K562 (cell line): ENCODE measurements around the gene ZNF750.

Experiments used
- BRCA1 ChIP-seq, 2 experiments: fragments of 450-650 bp in 1 of 2; sonication (generic) in 1 of 2; formaldehyde crosslinking in 1 of 2; IDR thresholded peaks; 2 replicates each; pipeline versions ENCODE4 v1.5.0 to v1.6.1; 2017 to 2020; ENCODE audit warnings: mild to moderate bottlenecking in 1 of 2, missing genetic modification reagents in 1 of 2
- EGR1 ChIP-seq: fragments of 450-650 bp; conservative IDR thresholded peaks from 2 replicates; pipeline ENCODE4 v1.6.1; 2017; ENCODE audit warnings: mild to moderate bottlenecking
- FOXP1 ChIP-seq: sonication (generic); formaldehyde crosslinking; IDR thresholded peaks from 2 replicates; pipeline ENCODE4 v1.8.0; 2022; ENCODE audit warnings: mild to moderate bottlenecking, missing genetic modification reagents
- GATAD2A ChIP-seq: fragments of 450-650 bp; IDR thresholded peaks from 2 replicates; pipeline ENCODE4 v1.6.1; 2017
- JUND ChIP-seq, 2 experiments: IDR thresholded peaks; 2 replicates in 1 of 2; 3 replicates in 1 of 2; pipeline ENCODE4 v1.6.1; 2011; ENCODE audit warnings: borderline replicate concordance in 2 of 2, low read depth in 2 of 2, low read length in 2 of 2, improper control_type of control experiment in 1 of 2, missing biosample characterization in 1 of 2, missing genetic modification characterization in 1 of 2, missing genetic modification reagents in 1 of 2
- NFIC ChIP-seq: fragments of 450-650 bp; IDR thresholded peaks from 2 replicates; pipeline ENCODE4 v1.6.1; 2017; ENCODE audit warnings: mild to moderate bottlenecking, inconsistent platforms
- NFRKB ChIP-seq: fragments of 450-650 bp; IDR thresholded peaks from 2 replicates; pipeline ENCODE4 v1.6.1; 2016; ENCODE audit warnings: low read depth
- PPARD ChIP-seq: fragments of 250-450 bp; sonication (Bioruptor Pico); IDR thresholded peaks from 2 replicates; pipeline ENCODE4 v1.8.0; 2022; ENCODE audit warnings: inconsistent platforms, mild to moderate bottlenecking, moderate library complexity
- RFX5 ChIP-seq: IDR thresholded peaks from 2 replicates; pipeline ENCODE4 v1.6.1; 2011; ENCODE audit warnings: low read depth, mild to moderate bottlenecking, improper control_type of control experiment, low read length
- ZNF561 ChIP-seq: fragments of 450-650 bp; formaldehyde crosslinking; conservative IDR thresholded peaks from 2 replicates; pipeline ENCODE4 v1.4.0; 2020; ENCODE audit warnings: mild to moderate bottlenecking, moderate library complexity
- TF ChIP-seq, protein P1 (sequence below), 3 experiments: IDR thresholded peaks in 2 of 3; conservative IDR thresholded peaks in 1 of 3; 2 replicates each; pipeline ENCODE4 v1.5.1; 2011 to 2012; ENCODE audit warnings: low read length in 3 of 3, mild to moderate bottlenecking in 3 of 3, control low read depth in 2 of 3, improper control_type of control experiment in 1 of 3, inconsistent platforms in 1 of 3, low read depth in 1 of 3, mixed read lengths in 1 of 3, moderate library complexity in 1 of 3; ENCODE audit not compliant: insufficient read depth in 2 of 3
- TF ChIP-seq, protein P2 (sequence below): IDR thresholded peaks from 3 replicates; pipeline ENCODE4 v1.6.1; 2011; ENCODE audit warnings: borderline replicate concordance, mild to moderate bottlenecking, moderate library complexity; ENCODE audit not compliant: insufficient read length; ENCODE audit errors: extremely low read depth

DNA sequence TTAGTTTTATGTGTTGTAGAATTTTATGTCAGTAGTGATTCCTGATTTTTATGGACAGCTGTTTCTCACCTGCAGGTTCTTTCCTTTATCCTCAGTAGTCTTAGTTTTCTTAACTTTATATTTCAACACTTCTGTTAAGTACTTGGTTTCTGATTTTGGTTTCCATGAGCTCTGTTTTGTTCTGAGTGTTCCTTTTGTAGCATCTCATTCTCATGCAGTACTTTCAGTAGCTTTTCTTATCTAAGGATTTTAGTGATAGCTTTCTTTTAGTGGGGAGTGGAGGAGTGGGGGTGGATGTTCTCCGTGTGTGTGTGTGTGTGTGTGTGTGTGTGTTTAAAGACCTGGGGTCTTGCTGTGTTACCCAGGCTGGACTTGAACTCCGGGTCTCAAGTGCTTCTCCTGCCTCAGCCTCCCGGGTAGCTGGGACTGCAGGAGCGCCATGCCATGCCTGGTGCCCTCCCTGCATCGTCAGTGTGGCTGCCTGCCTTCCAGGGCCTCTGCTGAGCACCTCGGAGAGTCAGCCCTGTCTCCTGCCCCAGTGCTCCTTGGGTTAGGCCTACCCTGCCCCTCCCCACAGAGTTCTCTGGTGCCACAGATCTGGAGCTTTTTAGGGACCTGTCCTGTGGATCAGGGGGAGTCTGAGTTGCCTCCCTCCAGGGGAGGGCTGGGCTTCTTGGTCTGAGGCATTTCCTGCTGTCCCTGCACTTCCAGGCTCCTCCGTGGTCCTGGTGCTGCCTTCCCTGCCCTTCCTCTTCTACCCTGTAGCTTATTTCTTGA, 4.3 kb upstream of the ZNF750 start:
- no peak for TF ChIP-seq NFIC
- no peak for TF ChIP-seq PPARD (CRISPR knock-in tag)
- TF ChIP-seq RFX5 = no peak
- TF ChIP-seq ZNF561 = no peak
- TF ChIP-seq, protein P1, sequence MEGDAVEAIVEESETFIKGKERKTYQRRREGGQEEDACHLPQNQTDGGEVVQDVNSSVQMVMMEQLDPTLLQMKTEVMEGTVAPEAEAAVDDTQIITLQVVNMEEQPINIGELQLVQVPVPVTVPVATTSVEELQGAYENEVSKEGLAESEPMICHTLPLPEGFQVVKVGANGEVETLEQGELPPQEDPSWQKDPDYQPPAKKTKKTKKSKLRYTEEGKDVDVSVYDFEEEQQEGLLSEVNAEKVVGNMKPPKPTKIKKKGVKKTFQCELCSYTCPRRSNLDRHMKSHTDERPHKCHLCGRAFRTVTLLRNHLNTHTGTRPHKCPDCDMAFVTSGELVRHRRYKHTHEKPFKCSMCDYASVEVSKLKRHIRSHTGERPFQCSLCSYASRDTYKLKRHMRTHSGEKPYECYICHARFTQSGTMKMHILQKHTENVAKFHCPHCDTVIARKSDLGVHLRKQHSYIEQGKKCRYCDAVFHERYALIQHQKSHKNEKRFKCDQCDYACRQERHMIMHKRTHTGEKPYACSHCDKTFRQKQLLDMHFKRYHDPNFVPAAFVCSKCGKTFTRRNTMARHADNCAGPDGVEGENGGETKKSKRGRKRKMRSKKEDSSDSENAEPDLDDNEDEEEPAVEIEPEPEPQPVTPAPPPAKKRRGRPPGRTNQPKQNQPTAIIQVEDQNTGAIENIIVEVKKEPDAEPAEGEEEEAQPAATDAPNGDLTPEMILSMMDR (IDR thresholded peaks at IDR 0.05 in 2 of 3, conservative IDR thresholded peaks at IDR 0.05 in 1 of 3; ENCODE audit: insufficient read depth in 2 of 3, low read depth in 1 of 3, low read length in 3 of 3) = no peak
- no peak for TF ChIP-seq EGR1
- no peak for TF ChIP-seq NFRKB
- no peak for TF ChIP-seq FOXP1 (CRISPR knock-in tag)
- no peak for TF ChIP-seq GATAD2A
- TF ChIP-seq JUND (IDR thresholded peaks at IDR 0.05; ENCODE audit: borderline replicate concordance, low read depth, low read length) = no peak
- no peak for TF ChIP-seq JUND (tag; IDR thresholded peaks at IDR 0.05; ENCODE audit: borderline replicate concordance, low read depth, low read length)
- TF ChIP-seq BRCA1 (IDR thresholded peaks at IDR 0.05) = no peak
- TF ChIP-seq BRCA1 (CRISPR knock-in tag; IDR thresholded peaks at IDR 0.05) = no peak
- TF ChIP-seq, protein P2, sequence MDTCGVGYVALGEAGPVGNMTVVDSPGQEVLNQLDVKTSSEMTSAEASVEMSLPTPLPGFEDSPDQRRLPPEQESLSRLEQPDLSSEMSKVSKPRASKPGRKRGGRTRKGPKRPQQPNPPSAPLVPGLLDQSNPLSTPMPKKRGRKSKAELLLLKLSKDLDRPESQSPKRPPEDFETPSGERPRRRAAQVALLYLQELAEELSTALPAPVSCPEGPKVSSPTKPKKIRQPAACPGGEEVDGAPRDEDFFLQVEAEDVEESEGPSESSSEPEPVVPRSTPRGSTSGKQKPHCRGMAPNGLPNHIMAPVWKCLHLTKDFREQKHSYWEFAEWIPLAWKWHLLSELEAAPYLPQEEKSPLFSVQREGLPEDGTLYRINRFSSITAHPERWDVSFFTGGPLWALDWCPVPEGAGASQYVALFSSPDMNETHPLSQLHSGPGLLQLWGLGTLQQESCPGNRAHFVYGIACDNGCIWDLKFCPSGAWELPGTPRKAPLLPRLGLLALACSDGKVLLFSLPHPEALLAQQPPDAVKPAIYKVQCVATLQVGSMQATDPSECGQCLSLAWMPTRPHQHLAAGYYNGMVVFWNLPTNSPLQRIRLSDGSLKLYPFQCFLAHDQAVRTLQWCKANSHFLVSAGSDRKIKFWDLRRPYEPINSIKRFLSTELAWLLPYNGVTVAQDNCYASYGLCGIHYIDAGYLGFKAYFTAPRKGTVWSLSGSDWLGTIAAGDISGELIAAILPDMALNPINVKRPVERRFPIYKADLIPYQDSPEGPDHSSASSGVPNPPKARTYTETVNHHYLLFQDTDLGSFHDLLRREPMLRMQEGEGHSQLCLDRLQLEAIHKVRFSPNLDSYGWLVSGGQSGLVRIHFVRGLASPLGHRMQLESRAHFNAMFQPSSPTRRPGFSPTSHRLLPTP = no peak
